Activated T-helper 17 cell treated with anti-CD3 and anti-CD28 coated beads, Interleukin-2, amount 50 U/mL, for 72 hours (primary cell): Measurements from ENCODE around the gene HMGA1. TPM values are rescaled to one million over a fixed set of nuclear protein-coding genes. Genes with fewer than 3 reads are reported as not detected.

Experiments
- ATAC-seq: fragments of 150-1000 bp; cut with Tn5 transposase; replicated peaks from 2 replicates; pipeline ENCODE4 v1.10.0; 2021; ENCODE audit warnings: mild to moderate bottlenecking, moderate library complexity
- H3K27ac Mint-ChIP-seq: one replicate; pipeline ENCODE4 v1.8.0; 2022; ENCODE audit warnings: mixed read lengths
- H3K27me3 Mint-ChIP-seq: one replicate; pipeline ENCODE4 v1.8.0; 2022; ENCODE audit warnings: mixed read lengths
- H3K36me3 Mint-ChIP-seq: one replicate; pipeline ENCODE4 v1.8.0; 2022; ENCODE audit warnings: low read depth, mild to moderate bottlenecking, mixed read lengths
- H3K4me1 Mint-ChIP-seq: one replicate; pipeline ENCODE4 v1.8.0; 2022; ENCODE audit warnings: mixed read lengths
- H3K4me3 Mint-ChIP-seq: one replicate; pipeline ENCODE4 v1.8.0; 2022; ENCODE audit warnings: mild to moderate bottlenecking, mixed read lengths
- H3K9me3 Mint-ChIP-seq: one replicate; pipeline ENCODE4 v1.8.0; 2022; ENCODE audit warnings: mixed read lengths
- total RNA-seq, 2 donors: library from RNA; stranded (reverse); gene quantifications; one replicate each; pipeline ENCODE4 v1.2.3, GENCODE V29; 2022

Gene HMGA1
- total RNA-seq, 2 donors from 2014 or later, result 203 to 389 TPM

DNA sequence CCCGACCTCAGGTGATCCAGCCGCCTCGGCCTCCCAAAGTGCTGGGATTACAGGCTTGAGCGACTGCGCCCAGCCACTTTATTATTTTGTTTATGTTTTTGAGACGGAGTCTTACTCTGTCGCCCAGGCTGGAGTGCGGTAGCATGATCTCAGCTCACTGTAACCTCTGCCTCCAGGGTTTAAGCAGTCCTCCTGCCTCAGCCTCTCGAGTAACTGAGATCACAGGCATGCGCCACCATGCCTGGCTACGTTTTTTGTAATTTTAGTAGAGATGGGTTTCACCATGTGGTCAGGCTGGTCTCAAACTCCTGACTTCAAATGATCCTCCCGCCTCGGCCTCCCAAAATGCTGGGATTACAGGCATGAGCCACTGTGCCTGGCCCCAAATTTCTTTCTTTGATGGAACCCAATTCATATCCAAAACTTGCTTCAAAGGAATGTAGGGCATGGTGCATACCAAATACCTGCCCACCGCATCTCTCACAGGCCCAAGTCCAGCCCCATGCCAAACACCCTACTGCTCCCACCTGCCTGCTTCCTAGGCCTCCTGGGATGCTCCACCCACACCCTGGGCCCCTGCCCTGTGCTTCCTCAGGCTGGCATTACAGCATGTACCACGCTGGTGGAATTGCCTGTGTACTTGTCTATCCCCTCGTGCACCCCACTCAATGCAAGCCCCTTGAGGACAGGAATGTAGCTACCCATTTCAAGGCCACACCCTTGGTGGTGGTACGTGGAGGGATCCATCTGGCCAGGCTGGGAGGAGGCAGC is 4.9 kb upstream of the HMGA1 start:
- H3K36me3 Mint-ChIP-seq, result no peaks in the 10 kb centered on the region
- no peaks in the 10 kb centered on the region for H3K9me3 Mint-ChIP-seq
- H3K4me1 Mint-ChIP-seq, result peaks cover 10% of the 10 kb centered on the region
- ATAC-seq, result no peak
- no peaks in the 10 kb centered on the region for H3K27me3 Mint-ChIP-seq
- H3K27ac Mint-ChIP-seq, result no peak overlapping the region
- no peak overlapping the region for H3K4me3 Mint-ChIP-seq

DNA sequence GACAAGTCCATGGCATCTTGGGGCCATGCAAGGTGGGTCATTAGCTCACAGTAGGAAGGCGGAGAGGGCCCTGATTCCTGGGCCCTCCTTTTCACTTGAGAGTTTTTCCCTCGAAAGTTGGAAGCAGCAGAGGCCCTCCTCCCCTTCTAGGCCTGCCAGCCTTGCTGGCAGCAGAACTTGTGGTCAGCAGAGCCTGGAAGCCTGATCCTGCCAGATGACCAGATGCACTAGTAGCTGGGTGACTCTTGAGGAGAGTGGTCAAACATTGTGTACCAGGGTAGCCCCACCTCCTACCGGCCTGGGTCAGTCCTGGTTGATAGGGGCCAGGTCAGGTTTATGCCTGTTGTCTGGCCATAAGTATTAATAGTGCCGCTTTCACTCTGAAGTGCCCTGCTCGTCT is 3.8 kb upstream of the HMGA1 start:
- no peaks in the 10 kb centered on the region for H3K9me3 Mint-ChIP-seq
- peaks cover 1% of the 10 kb centered on the region for H3K36me3 Mint-ChIP-seq
- peaks cover 10% of the 10 kb centered on the region for H3K4me1 Mint-ChIP-seq
- H3K27ac Mint-ChIP-seq, result no peak overlapping the region
- H3K27me3 Mint-ChIP-seq, result no peaks in the 10 kb centered on the region
- H3K4me3 Mint-ChIP-seq, result no peak overlapping the region
- ATAC-seq, result no peak

DNA sequence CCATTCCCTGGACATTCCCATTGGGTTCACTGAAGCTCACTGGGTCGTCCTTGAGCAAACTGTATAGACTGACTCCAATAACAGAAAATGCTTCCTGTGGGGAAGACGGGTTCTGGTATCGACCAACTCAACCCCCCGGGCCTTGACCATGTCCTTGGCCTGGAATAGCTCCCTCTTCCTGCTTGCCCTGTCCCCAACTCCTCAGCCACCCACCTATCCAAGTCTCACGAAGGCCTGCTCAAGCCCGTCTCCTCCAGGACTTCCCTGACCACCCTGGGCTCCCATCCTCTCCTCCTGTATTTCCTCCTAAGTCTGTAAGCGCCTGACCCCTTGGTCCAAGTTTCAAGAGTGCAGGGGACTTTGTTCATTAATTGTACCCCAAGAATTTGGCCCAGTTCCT is 2.8 kb upstream of the HMGA1 start:
- Mint-ChIP-seq H3K36me3 (peaks cover 11% of the 10 kb centered on the region), H3K9me3 (no peaks in the 10 kb centered on the region), H3K27ac (no peak overlapping the region), H3K4me1 (peaks cover 16% of the 10 kb centered on the region), H3K27me3 (no peaks in the 10 kb centered on the region), H3K4me3 (peak overlapping the region; percentile 23)
- ATAC-seq, result no peak

DNA sequence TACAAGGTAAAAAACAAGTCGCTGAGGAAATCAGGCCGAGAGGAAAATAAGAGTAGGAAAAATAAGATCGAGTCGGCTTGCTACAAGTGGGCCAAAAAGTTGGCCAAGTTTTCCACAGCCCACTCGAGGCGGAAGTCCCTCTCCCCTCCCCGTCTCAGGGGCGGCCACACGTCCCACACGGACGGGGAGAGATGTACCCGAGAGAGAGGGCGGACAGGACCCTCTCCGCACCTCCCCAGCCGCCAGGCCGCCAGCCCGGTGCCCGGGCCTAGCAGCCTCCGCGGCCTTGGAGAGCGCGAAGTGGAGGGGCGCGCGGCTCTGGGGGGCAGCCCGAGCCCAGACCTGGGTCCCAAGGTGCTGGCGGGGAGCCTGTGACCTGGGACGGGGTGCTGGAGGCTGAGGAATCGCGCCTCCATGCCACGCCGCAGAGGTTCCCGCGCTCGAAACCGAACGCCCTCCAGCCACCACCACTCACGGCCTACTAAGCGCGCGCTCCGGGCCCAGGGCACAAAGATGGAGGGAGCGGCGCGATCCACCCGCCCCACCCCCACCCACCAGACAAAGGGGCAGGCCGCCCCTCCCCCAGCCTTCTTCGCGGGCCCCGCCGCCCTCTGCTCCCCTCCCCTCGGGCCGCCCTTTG is 1.9 kb upstream of the HMGA1 start:
- H3K4me3 Mint-ChIP-seq, result peak overlapping the region; percentile 23

DNA sequence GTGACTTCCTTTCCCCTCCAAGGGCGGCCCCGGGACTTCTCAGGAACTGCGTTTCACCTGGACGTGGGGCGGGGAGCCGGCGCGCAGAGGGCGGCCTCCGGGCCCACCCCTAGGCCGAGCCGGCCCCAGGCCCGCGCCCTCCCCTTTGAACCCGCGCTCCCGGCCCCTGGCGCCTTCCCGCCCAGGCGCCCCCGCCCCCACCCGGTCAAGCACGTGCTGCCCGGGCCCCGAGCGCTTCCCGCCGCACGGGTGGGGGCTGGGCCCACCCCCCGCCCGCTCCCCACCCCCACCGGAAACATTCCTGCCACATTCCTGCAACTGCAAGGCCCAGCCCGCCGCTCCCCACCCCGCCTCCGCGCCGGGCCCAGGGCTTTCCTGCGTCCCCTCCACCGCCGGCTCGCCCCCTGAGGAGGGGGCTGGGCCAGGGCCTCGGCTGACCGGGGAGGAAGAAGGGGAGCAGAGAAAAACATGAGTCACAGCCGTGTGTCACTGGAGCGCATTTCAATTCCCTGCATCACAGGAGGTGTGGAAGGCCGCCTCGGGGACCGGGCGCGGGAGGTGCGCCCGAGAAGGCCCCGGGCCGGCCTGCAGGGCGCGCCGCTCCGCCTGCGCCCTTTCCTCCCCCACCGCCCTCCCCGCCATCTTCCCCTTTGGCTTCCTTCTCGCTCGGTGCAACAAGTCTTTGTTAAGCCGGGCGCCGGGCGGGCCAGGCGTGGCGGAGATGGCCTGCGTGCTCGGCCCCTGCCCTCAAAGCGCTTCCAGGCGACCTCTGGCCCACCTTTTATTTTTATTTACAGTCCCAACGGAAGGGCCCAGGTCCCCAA is 1.2 kb upstream of the HMGA1 start:
- Mint-ChIP-seq H3K27me3 (no peaks in the 10 kb centered on the region), H3K4me1 (peaks cover 26% of the 10 kb centered on the region), H3K4me3 (peak overlapping the region; percentile 90), H3K36me3 (peaks cover 27% of the 10 kb centered on the region), H3K9me3 (no peaks in the 10 kb centered on the region), H3K27ac (peak overlapping the region; percentile 87)
- peak; percentile 69 for ATAC-seq

More for the DNA sequence above, 1.9 kb upstream of the HMGA1 start:
- peak overlapping the region; percentile 5 for H3K27ac Mint-ChIP-seq
- no peaks in the 10 kb centered on the region for H3K9me3 Mint-ChIP-seq
- H3K4me1 Mint-ChIP-seq, result peaks cover 22% of the 10 kb centered on the region
- H3K27me3 Mint-ChIP-seq, result no peaks in the 10 kb centered on the region
- H3K36me3 Mint-ChIP-seq, result peaks cover 20% of the 10 kb centered on the region
- ATAC-seq, result no peak

DNA sequence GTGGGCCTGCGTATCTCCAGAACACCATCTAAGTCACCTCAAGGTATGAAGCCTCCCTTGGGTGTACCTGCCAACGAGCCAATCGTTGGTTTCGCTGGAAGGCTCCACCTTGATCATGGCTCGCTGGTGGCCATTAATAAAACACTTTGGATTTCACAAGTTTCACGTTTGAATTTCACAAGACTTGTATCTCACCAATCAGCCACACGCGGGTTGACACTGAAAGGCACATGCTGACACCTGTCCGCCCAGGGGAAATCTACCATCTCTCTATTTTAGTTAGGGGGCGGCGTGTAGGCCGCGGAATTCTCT is 586 bp upstream of the HMGA1 start:
- H3K9me3 Mint-ChIP-seq, result no peaks in the 10 kb centered on the region
- H3K27ac Mint-ChIP-seq, result peak overlapping the region; percentile 87
- ATAC-seq, result peak; percentile 28
- H3K27me3 Mint-ChIP-seq, result no peaks in the 10 kb centered on the region
- H3K36me3 Mint-ChIP-seq, result peaks cover 33% of the 10 kb centered on the region
- peaks cover 26% of the 10 kb centered on the region for H3K4me1 Mint-ChIP-seq
- peak overlapping the region; percentile 90 for H3K4me3 Mint-ChIP-seq

DNA sequence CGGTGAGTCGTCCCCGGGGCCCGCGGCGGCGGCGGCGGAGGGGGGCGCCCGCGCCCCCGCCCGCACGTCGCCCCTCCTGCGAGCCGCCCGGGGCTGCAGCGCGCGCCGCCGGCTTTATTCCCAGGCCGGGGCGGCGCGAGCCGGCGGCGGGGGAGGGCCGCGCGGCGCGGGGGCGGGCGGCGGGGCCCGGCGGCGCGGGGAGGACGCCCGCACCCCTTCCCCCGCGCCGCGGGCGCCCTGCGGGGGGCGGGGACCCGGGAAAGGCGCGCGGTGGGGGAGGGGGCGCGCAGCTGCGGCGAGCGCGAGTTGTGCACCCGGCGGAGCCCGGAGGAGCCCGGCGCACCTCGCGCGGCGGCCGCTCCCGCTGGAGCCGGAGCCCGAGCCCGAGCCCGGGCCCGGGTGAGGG is 646 bp downstream of the HMGA1 start:
- Mint-ChIP-seq H3K9me3 (no peaks in the 10 kb centered on the region), H3K4me1 (peaks cover 35% of the 10 kb centered on the region), H3K36me3 (peaks cover 45% of the 10 kb centered on the region), H3K27ac (no peak overlapping the region), H3K4me3 (peak overlapping the region; percentile 90), H3K27me3 (no peaks in the 10 kb centered on the region)
- peak; percentile 4 for ATAC-seq

DNA sequence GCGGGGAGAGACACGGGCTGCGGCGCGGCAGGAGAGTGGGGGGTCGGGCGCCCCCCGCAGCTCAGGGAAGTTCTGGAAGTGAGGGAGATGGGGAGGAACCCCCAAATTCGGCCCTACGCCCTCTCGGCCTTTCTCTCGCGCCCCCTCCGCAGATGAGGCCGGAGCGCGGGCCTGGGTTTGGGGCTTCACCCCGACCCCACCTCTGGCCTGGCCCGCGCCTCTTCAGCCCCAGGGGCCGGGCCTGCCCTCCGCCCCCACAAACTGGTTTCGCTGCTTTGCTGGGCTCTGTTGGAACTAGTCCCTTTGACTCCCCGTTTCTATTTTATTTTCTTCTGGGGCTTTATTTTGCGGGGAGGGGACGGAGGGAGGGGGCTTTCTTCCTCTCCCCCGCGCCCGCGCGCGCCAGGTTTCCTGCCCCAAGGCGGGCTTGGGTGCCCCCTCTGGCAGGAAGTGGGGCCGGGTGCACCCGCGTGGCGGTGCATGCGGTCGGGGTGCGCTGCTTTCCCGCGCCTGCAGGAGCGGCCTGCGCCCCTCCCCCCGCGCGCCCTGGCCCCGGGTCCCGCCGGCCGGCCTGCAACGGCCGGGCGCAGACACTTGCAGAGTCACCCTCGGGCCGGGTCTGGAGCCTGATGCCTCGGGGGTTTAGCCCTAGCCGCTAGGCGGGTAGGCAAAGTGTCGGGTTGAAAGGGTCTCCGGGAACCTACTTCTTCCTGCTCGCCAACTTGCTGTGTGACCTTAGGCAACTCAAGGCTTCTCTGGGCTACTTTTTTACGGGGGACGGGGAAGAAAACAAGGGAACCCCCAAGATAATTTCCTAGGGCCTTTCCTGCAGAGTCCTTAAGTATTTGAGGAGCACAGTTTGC is 1.3 kb downstream of the HMGA1 start:
- H3K4me3 Mint-ChIP-seq, result peak overlapping the region; percentile 91
- no peaks in the 10 kb centered on the region for H3K9me3 Mint-ChIP-seq
- ATAC-seq, result peak; percentile 15
- H3K27ac Mint-ChIP-seq, result peak overlapping the region; percentile 92
- H3K27me3 Mint-ChIP-seq, result no peaks in the 10 kb centered on the region
- peaks cover 52% of the 10 kb centered on the region for H3K36me3 Mint-ChIP-seq
- H3K4me1 Mint-ChIP-seq, result peaks cover 41% of the 10 kb centered on the region

DNA sequence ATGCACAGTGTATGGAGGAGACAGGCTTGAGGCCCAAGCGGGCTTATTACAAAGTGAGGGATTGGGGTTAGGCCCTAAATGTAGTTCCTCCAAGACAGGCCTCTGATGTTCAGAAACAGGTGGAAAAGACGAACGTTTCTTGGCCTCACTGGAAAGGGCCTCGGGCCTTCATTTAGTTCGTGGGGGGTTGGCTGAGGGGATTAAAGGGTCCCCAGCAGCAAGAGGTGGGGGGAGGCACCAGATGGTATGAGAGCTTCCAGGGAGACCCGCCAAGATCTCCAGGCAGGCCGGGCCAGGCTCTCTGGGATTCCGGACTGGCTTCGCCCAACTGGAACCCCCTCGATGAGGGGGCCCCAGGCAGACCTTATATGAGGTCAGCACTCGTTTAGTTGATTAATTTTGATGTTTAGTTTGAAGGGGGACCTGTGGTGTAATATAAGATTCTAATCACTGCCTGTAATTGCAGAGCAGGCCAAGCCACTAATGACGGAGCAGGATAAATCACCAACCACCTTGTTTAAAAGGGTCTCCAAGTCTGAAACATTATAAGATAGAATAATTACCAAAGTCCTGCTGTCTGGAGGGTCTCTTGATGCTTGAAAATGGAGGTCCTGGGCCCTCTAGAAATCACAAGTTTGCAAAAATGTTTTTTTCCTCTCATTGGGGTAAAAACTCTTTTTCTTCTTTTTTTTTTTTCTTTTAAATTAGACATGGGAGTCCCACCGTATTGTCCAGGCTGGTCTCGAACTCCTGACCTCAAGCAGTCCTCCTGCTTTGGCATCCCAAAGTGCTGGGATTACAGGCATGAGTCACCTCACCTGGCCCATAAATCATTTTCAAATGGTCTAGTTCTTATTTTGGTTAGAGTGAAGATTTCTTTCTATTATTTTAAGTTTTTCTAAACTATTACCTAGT is 2.2 kb downstream of the HMGA1 start:
- Mint-ChIP-seq H3K27ac (peak overlapping the region; percentile 92), H3K9me3 (no peaks in the 10 kb centered on the region), H3K4me3 (peak overlapping the region; percentile 91), H3K36me3 (peaks cover 60% of the 10 kb centered on the region), H3K27me3 (no peaks in the 10 kb centered on the region), H3K4me1 (peaks cover 43% of the 10 kb centered on the region)
- no peak for ATAC-seq

DNA sequence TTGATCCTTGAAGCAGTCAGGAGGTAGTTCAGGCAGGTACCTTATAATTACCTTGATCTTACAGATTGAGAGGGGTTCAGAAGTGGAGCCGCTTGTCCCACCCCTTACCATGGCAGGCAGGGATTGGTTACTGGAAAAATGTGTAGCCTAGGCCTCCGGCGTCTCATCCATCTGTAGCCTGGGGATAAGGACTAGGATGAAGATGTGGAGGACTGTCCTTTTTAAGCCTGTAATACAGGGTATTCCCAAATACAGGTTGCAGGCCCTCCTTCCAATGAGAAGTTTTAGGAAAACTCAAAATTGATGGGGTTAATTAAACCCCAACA is 2.8 kb downstream of the HMGA1 start:
- no peak for ATAC-seq
- peak overlapping the region; percentile 91 for H3K4me3 Mint-ChIP-seq
- peak overlapping the region; percentile 92 for H3K27ac Mint-ChIP-seq
- H3K36me3 Mint-ChIP-seq, result peaks cover 66% of the 10 kb centered on the region
- peaks cover 40% of the 10 kb centered on the region for H3K4me1 Mint-ChIP-seq
- no peaks in the 10 kb centered on the region for H3K9me3 Mint-ChIP-seq
- H3K27me3 Mint-ChIP-seq, result no peaks in the 10 kb centered on the region

DNA sequence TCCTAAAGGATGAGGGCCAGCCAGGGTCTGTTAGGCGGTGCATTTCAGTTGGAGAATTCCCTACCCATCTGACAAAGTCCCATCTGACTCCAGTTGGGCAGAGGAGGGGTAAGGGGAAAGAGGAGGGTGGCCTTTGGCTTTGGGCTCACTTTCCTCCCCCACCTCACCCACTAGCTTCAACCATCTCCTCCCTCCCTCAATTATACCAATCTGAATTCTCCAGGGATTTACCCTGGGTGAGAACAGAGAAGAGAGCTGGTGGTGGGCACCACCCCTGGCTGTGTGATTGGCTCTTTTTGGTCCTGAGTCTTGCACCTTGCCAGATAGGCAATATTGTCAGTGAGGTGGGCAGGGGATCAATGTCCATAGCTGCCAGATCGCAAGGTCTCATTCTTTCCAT is 3.2 kb downstream of the HMGA1 start:
- Mint-ChIP-seq H3K27ac (no peak overlapping the region), H3K4me1 (peaks cover 43% of the 10 kb centered on the region), H3K4me3 (peak overlapping the region; percentile 91), H3K9me3 (no peaks in the 10 kb centered on the region), H3K27me3 (no peaks in the 10 kb centered on the region), H3K36me3 (peaks cover 70% of the 10 kb centered on the region)
- no peak for ATAC-seq

DNA sequence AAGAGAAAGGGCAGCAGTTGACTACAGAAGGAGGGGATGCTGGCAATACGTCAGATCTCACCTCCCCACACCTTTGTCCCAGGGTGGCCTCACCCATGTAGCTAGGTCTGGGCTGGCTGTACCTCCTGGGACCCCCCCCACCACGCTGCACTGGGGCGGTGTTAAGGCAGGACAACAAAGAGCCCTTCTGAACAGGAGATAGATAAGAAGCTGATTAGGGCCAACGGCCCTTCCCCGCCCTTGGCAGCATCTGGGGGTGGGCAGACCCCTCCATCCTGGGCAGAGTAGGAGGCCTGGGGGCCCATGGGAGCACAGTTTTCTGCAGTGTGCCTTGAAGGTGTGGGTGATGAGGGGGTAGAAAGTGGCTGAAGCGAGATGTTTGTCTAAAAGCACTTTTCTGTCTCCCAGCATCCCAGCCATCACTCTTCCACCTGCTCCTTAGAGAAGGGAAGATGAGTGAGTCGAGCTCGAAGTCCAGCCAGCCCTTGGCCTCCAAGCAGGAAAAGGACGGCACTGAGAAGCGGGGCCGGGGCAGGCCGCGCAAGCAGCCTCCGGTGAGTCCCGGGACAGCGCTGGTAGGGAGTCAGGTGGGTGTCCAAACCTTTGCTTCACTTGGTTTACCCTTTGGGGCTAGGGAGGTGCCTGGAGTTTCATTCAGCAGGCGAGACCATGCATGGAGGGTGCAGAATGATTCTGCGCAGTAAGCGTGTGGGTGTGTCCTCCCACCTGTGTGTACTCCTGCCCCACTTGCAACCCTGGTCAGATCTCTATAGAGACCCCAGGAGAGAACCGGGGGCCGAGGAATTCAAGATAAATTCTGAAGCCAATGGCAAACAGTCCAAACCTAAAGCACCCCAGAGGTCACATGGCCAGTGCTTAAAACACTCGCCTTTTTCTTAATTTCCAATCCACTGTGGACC is 3.9 kb downstream of the HMGA1 start:
- Mint-ChIP-seq H3K27ac (peak overlapping the region; percentile 86), H3K9me3 (no peaks in the 10 kb centered on the region), H3K27me3 (no peaks in the 10 kb centered on the region), H3K36me3 (peaks cover 76% of the 10 kb centered on the region), H3K4me3 (peak overlapping the region; percentile 56), H3K4me1 (peaks cover 45% of the 10 kb centered on the region)
- no peak for ATAC-seq
